WTC11 (cell line): Measurements from ENCODE around the gene ZIC1. TPM values are rescaled to one million over a fixed set of nuclear protein-coding genes. Genes with fewer than 3 reads are reported as not detected.

Experiments
- ATAC-seq: fragments of 200-7000 bp; cut with Tn5 transposase; 2 replicates; pipeline ENCODE4 v1.10.0; 2021; ENCODE audit warnings: mild to moderate bottlenecking, moderate library complexity
- CTCF ChIA-PET: fragments of 300-600 bp; sonication (Branson Sonifier 250); formaldehyde crosslinking; loops from one replicate; lab custom pipeline; 2021; ENCODE audit warnings: antibody characterized with exemption; lab: Charles Lee
- POLR2A ChIA-PET: fragments of 350-600 bp; sonication (Branson Sonifier 250); formaldehyde crosslinking; loops from one replicate; lab custom pipeline; 2021; ENCODE audit warnings: antibody characterized with exemption; lab: Charles Lee
- DNase-seq: peaks from one replicate; pipeline ENCODE4 v3.0.0; 2021; ENCODE audit warnings: low spot score
- H3K27ac Mint-ChIP-seq: 2 replicates; pipeline ENCODE4 v1.8.0; 2021; ENCODE audit warnings: mixed read lengths
- H3K27me3 Mint-ChIP-seq: 2 replicates; pipeline ENCODE4 v1.8.0; 2021; ENCODE audit warnings: low read depth, mild to moderate bottlenecking, moderate library complexity, mixed read lengths
- H3K36me3 Mint-ChIP-seq: 2 replicates; pipeline ENCODE4 v1.8.0; 2021; ENCODE audit warnings: mixed read lengths
- H3K4me1 Mint-ChIP-seq: 2 replicates; pipeline ENCODE4 v1.8.0; 2022; ENCODE audit warnings: mixed read lengths
- H3K4me3 Mint-ChIP-seq: 2 replicates; pipeline ENCODE4 v1.8.0; 2021; ENCODE audit warnings: mild to moderate bottlenecking, moderate library complexity, mixed read lengths
- H3K9me3 Mint-ChIP-seq: 2 replicates; pipeline ENCODE4 v1.8.0; 2021; ENCODE audit warnings: mixed read lengths
- ARID4B ChIP-seq: sonication (generic); formaldehyde crosslinking; IDR thresholded peaks from 2 replicates; pipeline ENCODE4 v1.8.0; 2023; ENCODE audit warnings: missing genetic modification reagents, mild to moderate bottlenecking, borderline replicate concordance
- ATF1 ChIP-seq: sonication (generic); formaldehyde crosslinking; IDR thresholded peaks from 2 replicates; pipeline ENCODE4 v1.8.1; 2023; ENCODE audit warnings: mild to moderate bottlenecking, moderate library complexity, missing genetic modification reagents
- ATF6 ChIP-seq: sonication (generic); formaldehyde crosslinking; IDR thresholded peaks from 2 replicates; pipeline ENCODE4 v1.8.1; 2023; ENCODE audit warnings: mild to moderate bottlenecking, missing genetic modification reagents
- CTCF ChIP-seq: fragments of 200-600 bp; IDR thresholded peaks from 2 replicates; pipeline ENCODE4 v1.8.0; 2022; ENCODE audit warnings: antibody characterized with exemption
- ESRRA ChIP-seq: sonication (generic); formaldehyde crosslinking; IDR thresholded peaks from 2 replicates; pipeline ENCODE4 v1.8.1; 2022; ENCODE audit warnings: mild to moderate bottlenecking, missing genetic modification reagents, borderline replicate concordance
- FOXP1 ChIP-seq: sonication (generic); formaldehyde crosslinking; IDR thresholded peaks from 2 replicates; pipeline ENCODE4 v1.8.0; 2022; ENCODE audit warnings: missing genetic modification reagents, mild to moderate bottlenecking, moderate library complexity, borderline replicate concordance
- FOXP4 ChIP-seq: sonication (generic); formaldehyde crosslinking; IDR thresholded peaks from 2 replicates; pipeline ENCODE4 v1.8.0; 2022; ENCODE audit warnings: mild to moderate bottlenecking, missing genetic modification reagents
- IRF2 ChIP-seq: sonication (generic); formaldehyde crosslinking; IDR thresholded peaks from 2 replicates; pipeline ENCODE4 v1.8.0; 2022; ENCODE audit warnings: low read depth, missing genetic modification reagents, borderline replicate concordance
- NR2C2 ChIP-seq: sonication (generic); formaldehyde crosslinking; IDR thresholded peaks from 2 replicates; pipeline ENCODE4 v1.8.0; 2022; ENCODE audit warnings: mild to moderate bottlenecking, missing genetic modification reagents
- TCF7 ChIP-seq: sonication (generic); formaldehyde crosslinking; IDR thresholded peaks from 2 replicates; pipeline ENCODE4 v1.8.0; 2022; ENCODE audit warnings: mild to moderate bottlenecking, low read depth, missing genetic modification reagents, moderate library complexity
- TP53 ChIP-seq: sonication (generic); formaldehyde crosslinking; IDR thresholded peaks from 2 replicates; pipeline ENCODE4 v1.8.1; 2023; ENCODE audit warnings: mild to moderate bottlenecking, missing genetic modification reagents
- ZBTB21 ChIP-seq: sonication (generic); formaldehyde crosslinking; IDR thresholded peaks from 2 replicates; pipeline ENCODE4 v1.8.1; 2023; ENCODE audit warnings: mild to moderate bottlenecking, missing genetic modification reagents, borderline replicate concordance
- ZBTB43 ChIP-seq: sonication (generic); formaldehyde crosslinking; IDR thresholded peaks from 2 replicates; pipeline ENCODE4 v1.8.1; 2023; ENCODE audit warnings: mild to moderate bottlenecking, missing genetic modification reagents
- ZNF263 ChIP-seq: sonication (generic); formaldehyde crosslinking; IDR thresholded peaks from 2 replicates; pipeline ENCODE4 v1.8.1; 2022; ENCODE audit warnings: low read depth, mild to moderate bottlenecking, moderate library complexity, missing genetic modification reagents
- ZNF281 ChIP-seq: sonication (generic); formaldehyde crosslinking; IDR thresholded peaks from 2 replicates; pipeline ENCODE4 v1.8.0; 2023; ENCODE audit warnings: mild to moderate bottlenecking, missing genetic modification reagents
- ZSCAN18 ChIP-seq: fragments of 250-450 bp; sonication (Bioruptor Pico); IDR thresholded peaks from 2 replicates; pipeline ENCODE4 v2.1.2; 2022; ENCODE audit warnings: mild to moderate bottlenecking, moderate library complexity
- total RNA-seq: library from RNA; stranded (reverse); gene quantifications from 3 replicates; pipeline ENCODE4 v1.2.3, GENCODE V29; 2021

The ZIC1 gene
- total RNA-seq, 1 experiment from 2014 or later = 59.7 TPM

- POLR2A ChIA-PET = no interaction called here
- no peak for DNase-seq
- H3K4me1 Mint-ChIP-seq = peaks cover 78% of the 10 kb centered on the region
These were observed 19.4 kb upstream of the ZIC1 start for GRCh38 chr3:147389717-147390116.

GRCh38 chr3:147390589-147391569 lies 18.3 kb upstream of the ZIC1 start:
- ChIA-PET POLR2A (interaction anchor here (1.4 to 3.6 kb wide), 2 partner anchors 13 to 20 kb away, joined by 8 to 19 read pairs; no protein-coding TSS in a partner anchor), CTCF (interaction anchor here (0.8 to 4.5 kb wide), 8 partner anchors 7 to 33 kb away, joined by 4 to 47 read pairs (median 12); no protein-coding TSS in a partner anchor)
- TF ChIP-seq ESRRA (CRISPR knock-in tag) = peak; percentile 70; the same call in 1 of the 2 replicates
- 0 out of 2 replicates have a peak, but pooled peaks have one; percentile 62 for TF ChIP-seq ARID4B
- peak; percentile 25; the same call in 1 of the 2 replicates for TF ChIP-seq ZNF281 (CRISPR knock-in tag)
- no peak for TF ChIP-seq ZSCAN18
- TF ChIP-seq ATF1 (CRISPR knock-in tag) = 0 out of 2 replicates have a peak, but pooled peaks have one; percentile 70
- peak; percentile 72; the same call in 1 of the 2 replicates for TF ChIP-seq TCF7 (CRISPR knock-in tag)
- TF ChIP-seq FOXP4 (CRISPR knock-in tag) = 0 out of 2 replicates have a peak, but pooled peaks have one; percentile 49
- peak; percentile 91; the same call in 1 of the 2 replicates for TF ChIP-seq TP53 (CRISPR knock-in tag)
- TF ChIP-seq NR2C2 (CRISPR knock-in tag) = peak; percentile 69; the same call in 1 of the 2 replicates
- no peak for TF ChIP-seq ATF6
- no peak for TF ChIP-seq IRF2 (CRISPR knock-in tag)
- TF ChIP-seq ZBTB43 = peak; percentile 97
- no peak for TF ChIP-seq CTCF

More at GRCh38 chr3:147389717-147390116, 19.4 kb upstream of the ZIC1 start:
- TF ChIP-seq ZBTB21 (CRISPR knock-in tag) (0 out of 2 replicates have a peak, but pooled peaks have one; percentile 31), FOXP1 (CRISPR knock-in tag) (no peak), ZNF263 (CRISPR knock-in tag) (no peak)
- peak overlapping the region; percentile 40 for H3K4me3 Mint-ChIP-seq
- peaks cover 98% of the 10 kb centered on the region for H3K27me3 Mint-ChIP-seq
- CTCF ChIA-PET = interaction anchor here (1.5 to 3.6 kb wide), 2 partner anchors 28 to 33 kb away, joined by 4 to 12 read pairs; no protein-coding TSS in a partner anchor
- H3K9me3 Mint-ChIP-seq = no peaks in the 10 kb centered on the region
- H3K36me3 Mint-ChIP-seq = no peaks in the 10 kb centered on the region
- ATAC-seq = no peak
- no peak overlapping the region for H3K27ac Mint-ChIP-seq

More at GRCh38 chr3:147390589-147391569, 18.3 kb upstream of the ZIC1 start:
- Mint-ChIP-seq H3K4me3 (peak overlapping the region; percentile 78), H3K36me3 (no peaks in the 10 kb centered on the region), H3K4me1 (peaks cover 79% of the 10 kb centered on the region), H3K9me3 (no peaks in the 10 kb centered on the region), H3K27ac (no peak overlapping the region), H3K27me3 (peaks cover 98% of the 10 kb centered on the region)
- ATAC-seq (no peak), DNase-seq (peak; percentile 52)
